WTC11 (cell line): ENCODE data around the gene KRT76. TPM values are rescaled to one million over a fixed set of nuclear protein-coding genes. Genes with fewer than 3 reads are reported as not detected.

Experiments
- ATAC-seq: fragments of 200-7000 bp; cut with Tn5 transposase; 2 replicates; pipeline ENCODE4 v1.10.0; 2021; ENCODE audit warnings: mild to moderate bottlenecking, moderate library complexity
- CTCF ChIA-PET: fragments of 300-600 bp; sonication (Branson Sonifier 250); formaldehyde crosslinking; loops from one replicate; lab custom pipeline; 2021; ENCODE audit warnings: antibody characterized with exemption; lab: Charles Lee
- POLR2A ChIA-PET: fragments of 350-600 bp; sonication (Branson Sonifier 250); formaldehyde crosslinking; loops from one replicate; lab custom pipeline; 2021; ENCODE audit warnings: antibody characterized with exemption; lab: Charles Lee
- DNase-seq: peaks from one replicate; pipeline ENCODE4 v3.0.0; 2021; ENCODE audit warnings: low spot score
- H3K27ac Mint-ChIP-seq: 2 replicates; pipeline ENCODE4 v1.8.0; 2021; ENCODE audit warnings: mixed read lengths
- H3K27me3 Mint-ChIP-seq: 2 replicates; pipeline ENCODE4 v1.8.0; 2021; ENCODE audit warnings: low read depth, mild to moderate bottlenecking, moderate library complexity, mixed read lengths
- H3K36me3 Mint-ChIP-seq: 2 replicates; pipeline ENCODE4 v1.8.0; 2021; ENCODE audit warnings: mixed read lengths
- H3K4me1 Mint-ChIP-seq: 2 replicates; pipeline ENCODE4 v1.8.0; 2022; ENCODE audit warnings: mixed read lengths
- H3K4me3 Mint-ChIP-seq: 2 replicates; pipeline ENCODE4 v1.8.0; 2021; ENCODE audit warnings: mild to moderate bottlenecking, moderate library complexity, mixed read lengths
- H3K9me3 Mint-ChIP-seq: 2 replicates; pipeline ENCODE4 v1.8.0; 2021; ENCODE audit warnings: mixed read lengths
- ATF3 ChIP-seq: sonication (generic); formaldehyde crosslinking; conservative IDR thresholded peaks from 2 replicates; pipeline ENCODE4 v1.8.1; 2022; ENCODE audit warnings: mild to moderate bottlenecking, missing genetic modification reagents
- ERG ChIP-seq: fragments of 250-450 bp; sonication (Bioruptor Pico); IDR thresholded peaks from 2 replicates; pipeline ENCODE4 v1.8.0; 2021; ENCODE audit warnings: mild to moderate bottlenecking
- FOXP1 ChIP-seq: sonication (generic); formaldehyde crosslinking; IDR thresholded peaks from 2 replicates; pipeline ENCODE4 v1.8.0; 2022; ENCODE audit warnings: missing genetic modification reagents, mild to moderate bottlenecking, moderate library complexity, borderline replicate concordance
- GABPB1 ChIP-seq: sonication (generic); formaldehyde crosslinking; IDR thresholded peaks from 2 replicates; pipeline ENCODE4 v1.8.1; 2023; ENCODE audit warnings: mild to moderate bottlenecking, missing genetic modification reagents
- GTF2I ChIP-seq: fragments of 250-450 bp; sonication (Bioruptor Pico); conservative IDR thresholded peaks from 2 replicates; pipeline ENCODE4 v1.4.0; 2021; ENCODE audit warnings: mild to moderate bottlenecking
- HMGXB4 ChIP-seq: sonication (generic); formaldehyde crosslinking; IDR thresholded peaks from 2 replicates; pipeline ENCODE4 v1.8.1; 2023; ENCODE audit warnings: mild to moderate bottlenecking, moderate library complexity, missing genetic modification reagents
- NFE2L1 ChIP-seq: sonication (generic); formaldehyde crosslinking; IDR thresholded peaks from 2 replicates; pipeline ENCODE4 v1.8.1; 2023; ENCODE audit warnings: missing genetic modification reagents
- TCF7 ChIP-seq: sonication (generic); formaldehyde crosslinking; IDR thresholded peaks from 2 replicates; pipeline ENCODE4 v1.8.0; 2022; ENCODE audit warnings: mild to moderate bottlenecking, low read depth, missing genetic modification reagents, moderate library complexity
- TEAD1 ChIP-seq: sonication (generic); formaldehyde crosslinking; IDR thresholded peaks from 2 replicates; pipeline ENCODE4 v1.8.0; 2022; ENCODE audit warnings: mild to moderate bottlenecking, missing genetic modification reagents
- ZNF423 ChIP-seq: fragments of 250-450 bp; sonication (Bioruptor Pico); IDR thresholded peaks from 2 replicates; pipeline ENCODE4 v2.1.2; 2022; ENCODE audit warnings: mild to moderate bottlenecking, moderate library complexity
- ZNF671 ChIP-seq: fragments of 250-450 bp; sonication (Bioruptor Pico); IDR thresholded peaks from 2 replicates; pipeline ENCODE4 v1.8.0; 2021; ENCODE audit warnings: mild to moderate bottlenecking
- ZSCAN18 ChIP-seq: fragments of 250-450 bp; sonication (Bioruptor Pico); IDR thresholded peaks from 2 replicates; pipeline ENCODE4 v2.1.2; 2022; ENCODE audit warnings: mild to moderate bottlenecking, moderate library complexity
- total RNA-seq: library from RNA; stranded (reverse); gene quantifications from 3 replicates; pipeline ENCODE4 v1.2.3, GENCODE V29; 2021
- TF ChIP-seq, protein P1 (sequence below): sonication (generic); formaldehyde crosslinking; IDR thresholded peaks from 2 replicates; pipeline ENCODE4 v1.8.0; 2022; ENCODE audit warnings: mild to moderate bottlenecking, missing genetic modification reagents

The KRT76 gene
- total RNA-seq, 1 experiment from 2014 or later = not detected

- no peak for TF ChIP-seq FOXP1
- TF ChIP-seq HMGXB4 (CRISPR knock-in tag) = no peak
- no peak for TF ChIP-seq TEAD1 (CRISPR knock-in tag)
- no peak for TF ChIP-seq ZSCAN18 (CRISPR knock-in tag)
- TF ChIP-seq ATF3 (CRISPR knock-in tag) = no peak
- TF ChIP-seq TCF7 (CRISPR knock-in tag) = no peak
- TF ChIP-seq GABPB1 (CRISPR knock-in tag) = no peak
- TF ChIP-seq ZNF423 (CRISPR knock-in tag) = no peak
- TF ChIP-seq, protein P1, sequence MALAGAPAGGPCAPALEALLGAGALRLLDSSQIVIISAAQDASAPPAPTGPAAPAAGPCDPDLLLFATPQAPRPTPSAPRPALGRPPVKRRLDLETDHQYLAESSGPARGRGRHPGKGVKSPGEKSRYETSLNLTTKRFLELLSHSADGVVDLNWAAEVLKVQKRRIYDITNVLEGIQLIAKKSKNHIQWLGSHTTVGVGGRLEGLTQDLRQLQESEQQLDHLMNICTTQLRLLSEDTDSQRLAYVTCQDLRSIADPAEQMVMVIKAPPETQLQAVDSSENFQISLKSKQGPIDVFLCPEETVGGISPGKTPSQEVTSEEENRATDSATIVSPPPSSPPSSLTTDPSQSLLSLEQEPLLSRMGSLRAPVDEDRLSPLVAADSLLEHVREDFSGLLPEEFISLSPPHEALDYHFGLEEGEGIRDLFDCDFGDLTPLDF (CRISPR knock-in tag) = no peak
- TF ChIP-seq ZNF671 (CRISPR knock-in tag) = no peak
Measured at GRCh38 chr12:52721838-52722470, 55.2 kb downstream of the KRT76 start.

GRCh38 chr12:52720365-52720886, 56.7 kb downstream of the KRT76 start:
- ATAC-seq (no peak), DNase-seq (no peak)
- CTCF ChIA-PET = interaction anchor here (1.0 kb wide), 1 partner anchor 150 kb away, joined by 3 read pairs; no protein-coding TSS in a partner anchor
- Mint-ChIP-seq H3K9me3 (peaks cover 5% of the 10 kb centered on the region; the same call in 1 of the 2 replicates), H3K27ac (no peak overlapping the region), H3K4me1 (no peaks in the 10 kb centered on the region), H3K4me3 (no peak overlapping the region), H3K27me3 (peaks cover 19% of the 10 kb centered on the region), H3K36me3 (no peaks in the 10 kb centered on the region)
- POLR2A ChIA-PET = no interaction called here
- TF ChIP-seq GTF2I (CRISPR knock-in tag) (no peak), NFE2L1 (CRISPR knock-in tag) (no peak), ERG (CRISPR knock-in tag) (no peak)
- TF ChIP-seq, all 79 proteins: peak for 0

More at GRCh38 chr12:52721838-52722470, 55.2 kb downstream of the KRT76 start:
- H3K36me3 Mint-ChIP-seq = no peaks in the 10 kb centered on the region
- H3K4me3 Mint-ChIP-seq = no peak overlapping the region
- ChIA-PET CTCF (no interaction called here), POLR2A (no interaction called here)
- H3K27ac Mint-ChIP-seq = no peak overlapping the region
- H3K27me3 Mint-ChIP-seq = peaks cover 6% of the 10 kb centered on the region; the same call in 1 of the 2 replicates
- ATAC-seq (no peak), DNase-seq (no peak)
- no peaks in the 10 kb centered on the region for H3K4me1 Mint-ChIP-seq
- H3K9me3 Mint-ChIP-seq = peaks cover 5% of the 10 kb centered on the region; the same call in 1 of the 2 replicates

Other genes with a start within 250 kb of the KRT76 start
- not detected in 3 replicates for gene KRT71, start 224.2 kb downstream of the KRT76 start, total RNA-seq
- not detected in 3 replicates for gene KRT74, start 203.5 kb downstream of the KRT76 start, total RNA-seq
- gene KRT72, start 175.9 kb downstream of the KRT76 start, total RNA-seq = 0.11 TPM in 1 of 3 replicates, not detected in the others
- not detected in 3 replicates for gene KRT73, start 158.8 kb downstream of the KRT76 start, total RNA-seq
- not detected in 3 replicates for gene KRT2, start 125.1 kb downstream of the KRT76 start, total RNA-seq
- gene KRT1, start 96.9 kb downstream of the KRT76 start, total RNA-seq = not detected in 3 replicates
- not detected in 3 replicates for gene KRT77, start 73.8 kb downstream of the KRT76 start, total RNA-seq
- not detected in 3 replicates for gene KRT3, start 18.8 kb upstream of the KRT76 start, total RNA-seq
- not detected in 3 replicates for gene KRT4, start 36.8 kb upstream of the KRT76 start, total RNA-seq
- not detected in 3 replicates for gene KRT79, start 57.0 kb upstream of the KRT76 start, total RNA-seq
- not detected in 3 replicates for gene KRT78, start 71.6 kb upstream of the KRT76 start, total RNA-seq
- gene KRT8, start 127.7 kb upstream of the KRT76 start, total RNA-seq = 424 to 477 TPM (median 429 TPM) in 3 replicates
- gene KRT18, start 171.8 kb upstream of the KRT76 start, total RNA-seq = 461 to 525 TPM (median 465 TPM) in 3 replicates
- gene EIF4B, start 229.1 kb upstream of the KRT76 start, total RNA-seq = 730 to 860 TPM (median 838 TPM) in 3 replicates